Femur (tissue), 1 donor: ENCODE data around the gene ZC3HAV1L.
"Not testable (repeated sequence)": the region's sequence is repeated elsewhere in the genome, so short reads cannot be mapped to it uniquely, and the experiment has no call there.

Experiments
- DNase-seq: peaks from one replicate; pipeline ENCODE4 v3.0.0-alpha.2; 2017

The ZC3HAV1L gene, protein sequence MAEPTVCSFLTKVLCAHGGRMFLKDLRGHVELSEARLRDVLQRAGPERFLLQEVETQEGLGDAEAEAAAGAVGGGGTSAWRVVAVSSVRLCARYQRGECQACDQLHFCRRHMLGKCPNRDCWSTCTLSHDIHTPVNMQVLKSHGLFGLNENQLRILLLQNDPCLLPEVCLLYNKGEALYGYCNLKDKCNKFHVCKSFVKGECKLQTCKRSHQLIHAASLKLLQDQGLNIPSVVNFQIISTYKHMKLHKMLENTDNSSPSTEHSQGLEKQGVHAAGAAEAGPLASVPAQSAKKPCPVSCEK

DNA sequence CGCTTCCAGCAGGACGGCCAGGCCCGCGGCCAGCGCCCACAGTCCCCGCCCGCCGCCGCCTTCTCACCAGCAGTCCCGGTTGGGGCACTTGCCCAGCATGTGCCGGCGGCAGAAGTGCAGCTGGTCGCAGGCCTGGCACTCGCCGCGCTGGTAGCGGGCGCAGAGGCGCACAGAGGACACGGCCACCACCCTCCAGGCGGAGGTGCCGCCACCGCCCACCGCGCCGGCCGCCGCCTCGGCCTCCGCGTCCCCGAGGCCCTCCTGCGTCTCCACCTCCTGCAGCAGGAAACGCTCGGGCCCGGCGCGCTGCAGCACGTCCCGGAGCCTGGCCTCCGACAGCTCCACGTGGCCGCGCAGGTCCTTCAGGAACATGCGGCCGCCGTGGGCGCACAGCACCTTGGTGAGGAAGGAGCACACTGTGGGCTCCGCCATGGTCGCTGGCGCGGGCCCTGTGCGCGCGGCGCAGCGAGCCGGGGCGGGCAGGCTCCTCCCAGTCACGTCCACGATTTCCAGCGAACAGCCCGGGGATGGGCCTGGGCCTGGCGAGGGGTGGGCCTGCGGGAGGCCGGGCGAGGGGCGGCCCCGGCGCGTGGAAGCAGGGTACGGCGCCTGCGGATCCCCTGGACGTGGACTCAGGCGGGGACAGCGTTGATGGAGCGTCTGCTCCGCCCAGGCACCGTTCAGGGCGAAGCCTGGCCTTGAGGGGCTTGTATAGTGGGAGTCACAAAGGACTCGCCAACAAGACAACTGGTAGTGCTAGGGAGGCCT, at the start of gene ZC3HAV1L:
Gene ZC3HAV1L, minus strand, starts transcription at position 457 of the 768 bp plus-strand sequence. Its CDS starts 25 bp downstream, at position 432.
- peak; percentile 92 for DNase-seq

- DNase-seq, result no peak
Observed at GRCh38 chr7:139084709-139085108, 48.9 kb upstream of the ZC3HAV1L start.

DNA sequence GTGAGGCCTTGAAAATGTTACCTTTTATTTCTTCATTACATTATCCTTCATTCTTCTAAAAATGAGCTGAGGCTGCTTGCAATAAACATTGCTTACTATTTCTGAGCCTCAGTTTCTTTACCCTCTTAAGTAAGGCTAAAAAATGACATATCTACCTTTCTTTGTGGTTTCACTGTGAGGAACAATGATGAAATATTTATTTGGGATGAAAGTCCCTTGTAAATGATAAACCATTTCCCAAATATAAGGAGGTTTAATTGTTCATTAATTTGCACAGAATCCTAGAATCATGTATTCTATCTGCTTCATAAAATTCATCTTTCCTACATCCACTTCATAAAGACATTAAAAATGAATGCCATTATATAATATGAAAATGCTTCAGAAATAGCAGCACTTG, 45.7 kb upstream of the ZC3HAV1L start:
- DNase-seq, result no peak

DNA sequence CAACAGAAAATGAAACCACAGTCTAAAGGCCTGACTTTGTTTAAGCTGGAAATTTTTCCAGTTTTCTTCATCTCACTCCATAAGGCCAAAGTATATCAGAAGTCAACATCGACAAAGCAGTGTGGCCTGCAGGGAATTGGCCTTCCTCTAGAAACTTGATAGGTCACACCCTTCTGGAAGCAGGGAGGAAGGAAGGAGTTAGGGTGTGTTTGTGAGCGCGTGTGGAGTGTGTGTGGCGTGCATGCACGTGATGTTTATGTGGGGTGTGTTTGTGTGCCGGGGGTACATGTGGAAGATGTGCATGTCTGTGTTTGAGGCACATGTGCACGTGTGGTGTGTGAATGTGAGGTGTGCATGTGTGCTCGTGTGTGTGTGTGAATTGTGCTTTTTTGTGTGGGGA, 45.1 kb upstream of the ZC3HAV1L start:
- DNase-seq, result no peak

DNA sequence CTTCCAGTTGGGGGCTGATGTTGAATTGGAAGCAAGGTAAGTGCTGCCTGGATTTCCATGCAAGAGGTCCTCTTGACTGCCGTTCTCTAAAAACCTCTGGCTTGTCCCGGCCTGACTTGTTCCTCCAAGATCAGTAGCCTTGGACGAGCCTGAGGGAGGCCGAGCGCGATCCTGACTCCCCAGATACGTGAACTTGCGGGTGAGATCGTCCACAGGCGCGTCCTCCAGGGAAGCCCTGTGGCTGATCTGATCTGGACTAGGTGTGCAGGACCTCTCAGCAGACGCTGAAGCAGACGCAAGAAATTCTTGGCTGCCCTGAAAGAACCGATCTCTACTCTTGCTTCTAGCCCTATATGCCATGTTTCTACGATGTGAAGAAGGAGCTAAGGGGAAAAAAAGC, 44.0 kb upstream of the ZC3HAV1L start:
- no peak for DNase-seq

- DNase-seq, result no peak
Observed at GRCh38 chr7:139078911-139079310, 43.1 kb upstream of the ZC3HAV1L start.

DNA sequence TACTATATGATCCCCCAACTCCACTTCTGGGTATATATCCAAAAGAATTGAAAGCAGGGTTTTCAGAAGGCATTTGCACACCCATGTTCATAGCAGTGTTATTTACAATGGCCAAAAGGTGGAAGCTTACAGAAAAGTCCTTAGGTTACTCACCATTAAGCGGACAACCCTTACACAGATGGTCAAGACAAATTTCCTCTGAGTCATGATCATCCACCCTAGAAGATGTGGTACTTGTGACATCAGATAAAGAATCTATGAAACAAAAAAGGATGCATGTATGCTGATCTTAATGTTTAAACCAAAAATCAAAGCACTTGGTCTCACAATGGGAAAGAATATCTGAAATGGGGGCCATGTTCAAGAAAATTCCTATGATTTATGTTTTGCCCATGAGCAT, 42.6 kb upstream of the ZC3HAV1L start:
- no peak for DNase-seq

DNA sequence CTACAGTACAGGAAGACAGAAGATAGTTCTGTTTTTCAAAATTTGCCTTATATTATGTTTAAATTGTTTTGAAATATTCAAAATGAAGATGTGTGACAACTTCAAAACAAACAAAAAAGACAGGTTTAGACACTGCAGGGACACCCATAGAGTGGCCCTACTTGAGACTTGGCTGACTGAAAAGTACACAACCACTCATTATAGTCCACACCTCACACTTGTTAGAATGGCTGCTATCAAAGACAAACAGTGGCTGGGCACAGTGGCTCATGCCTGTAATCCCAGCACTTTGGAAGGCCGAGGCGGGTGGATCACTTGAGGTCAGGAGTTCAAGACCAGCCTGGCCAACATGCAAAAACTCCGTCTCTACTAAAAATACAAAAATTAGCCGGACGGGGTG, 41.9 kb upstream of the ZC3HAV1L start:
- DNase-seq, result not testable (repeated sequence)

- DNase-seq, result no peak
Observed at GRCh38 chr7:139075871-139076686, 40.2 kb upstream of the ZC3HAV1L start.

GRCh38 chr7:139075031-139075652, 39.3 kb upstream of the ZC3HAV1L start:
- DNase-seq, result peak; percentile 76

GRCh38 chr7:139072796-139073195, 37.0 kb upstream of the ZC3HAV1L start:
- DNase-seq, result no peak

DNA sequence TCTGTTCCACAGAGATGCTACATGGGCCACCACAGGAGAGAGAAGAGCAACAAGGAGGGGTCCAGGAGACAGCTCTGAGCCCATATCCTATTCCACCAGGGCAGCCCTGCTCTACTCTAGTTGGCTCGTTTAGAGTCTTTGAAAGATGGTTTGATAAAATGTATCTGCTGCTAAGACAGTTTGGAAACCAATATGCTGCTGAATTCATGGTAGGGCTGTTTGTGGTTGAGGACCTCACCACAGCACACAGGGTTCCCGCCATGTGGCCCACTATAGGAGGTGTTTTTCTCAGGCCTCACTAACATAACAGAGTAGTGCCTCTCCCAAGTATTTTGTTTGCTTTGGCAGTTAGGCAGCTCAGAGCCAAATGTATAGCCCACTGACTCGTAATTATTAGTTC, 35.8 kb upstream of the ZC3HAV1L start:
- peak; percentile 45 for DNase-seq

GRCh38 chr7:139068544-139069399, 32.9 kb upstream of the ZC3HAV1L start:
- no peak for DNase-seq

GRCh38 chr7:139066315-139066714, 30.5 kb upstream of the ZC3HAV1L start:
- no peak for DNase-seq

GRCh38 chr7:139065323-139065722, 29.5 kb upstream of the ZC3HAV1L start:
- DNase-seq, result no peak

- DNase-seq, result no peak
Observed at GRCh38 chr7:139061416-139061815, 25.6 kb upstream of the ZC3HAV1L start.

GRCh38 chr7:139060695-139061237, 24.9 kb upstream of the ZC3HAV1L start:
- DNase-seq, result no peak

DNA sequence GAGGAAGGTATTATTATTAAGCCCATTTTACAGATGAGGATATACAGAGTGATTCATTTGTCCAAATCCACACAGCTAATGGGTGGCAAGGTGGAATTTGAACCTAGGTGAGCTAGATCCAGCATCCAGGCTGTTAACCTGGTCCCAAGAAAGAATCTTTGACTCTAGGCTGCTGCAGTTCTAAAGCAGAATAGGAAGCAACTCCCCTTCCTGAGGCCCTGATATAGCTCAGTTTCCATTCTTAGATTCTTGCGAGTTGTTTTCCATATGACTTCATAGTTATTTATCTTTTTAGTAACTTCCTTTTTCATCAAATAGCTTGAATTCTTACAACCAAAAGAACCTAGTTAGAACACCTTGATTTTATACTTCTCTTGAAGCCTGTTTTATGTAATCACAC, 24.1 kb upstream of the ZC3HAV1L start:
- no peak for DNase-seq

DNA sequence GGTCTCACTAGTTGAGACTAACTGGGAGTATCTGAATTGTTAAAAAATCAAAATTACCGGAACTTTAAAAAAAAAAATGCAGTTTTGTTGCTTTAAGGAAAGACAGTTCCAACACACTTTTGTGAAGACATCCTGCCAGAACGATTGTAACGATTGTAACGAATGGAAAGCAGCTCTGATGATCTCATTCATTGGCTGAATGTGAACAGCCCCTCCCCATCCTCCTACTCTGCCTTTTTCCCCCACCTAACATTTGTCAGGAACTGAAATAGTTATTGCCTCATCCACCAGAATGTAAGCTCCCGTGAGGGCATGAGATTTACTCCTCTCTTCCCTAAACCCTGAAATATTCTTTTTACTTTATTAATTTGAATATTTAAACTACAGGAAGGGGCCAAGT, 23.1 kb upstream of the ZC3HAV1L start:
- peak; percentile 69 for DNase-seq

- no peak for DNase-seq
Observed at GRCh38 chr7:139055674-139056073, 19.8 kb upstream of the ZC3HAV1L start.

DNA sequence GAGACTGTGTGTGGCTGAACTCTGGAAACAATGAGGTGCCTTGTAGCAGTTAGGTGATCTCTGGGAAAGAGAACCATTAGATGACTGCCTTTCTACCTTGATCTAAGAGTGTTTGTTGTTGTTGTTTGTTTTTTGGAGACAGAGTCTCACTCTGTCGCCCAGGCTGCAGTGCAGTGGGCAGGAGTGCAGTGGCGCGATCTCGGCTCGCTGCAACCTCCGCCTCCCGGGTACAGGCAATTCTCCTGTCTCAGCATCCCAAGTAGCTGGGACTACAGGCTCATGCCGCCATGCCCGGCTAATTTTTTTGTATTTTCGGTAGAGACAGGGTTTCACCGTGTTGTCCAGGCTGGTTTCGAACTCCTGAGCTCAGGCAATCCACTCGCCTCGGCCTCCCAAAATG, 18.8 kb upstream of the ZC3HAV1L start:
- not testable (repeated sequence) for DNase-seq

DNA sequence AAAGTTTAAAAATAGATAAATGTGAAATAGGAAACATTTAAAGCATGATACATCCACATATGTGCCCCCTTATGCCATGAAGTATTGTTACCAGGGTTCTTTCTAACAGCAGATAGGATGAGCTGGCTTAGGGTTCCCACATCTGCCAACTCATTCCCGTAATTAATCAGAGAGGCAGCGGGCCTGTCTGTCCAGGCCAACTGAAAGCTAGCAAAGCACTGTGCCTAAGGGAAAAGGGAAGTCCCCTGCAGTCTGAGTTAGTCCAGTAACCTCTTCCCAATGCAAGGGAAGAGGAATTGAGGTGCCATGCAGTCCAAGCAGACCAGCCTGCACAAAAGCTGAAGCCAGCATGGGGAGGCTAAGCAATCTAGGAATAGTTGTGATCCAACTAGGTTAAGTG, 18.3 kb upstream of the ZC3HAV1L start:
- no peak for DNase-seq
